Loucy (cell line): Measurements from ENCODE around the gene RAB31.

ENCODE experiments used
- EZH2phosphoT487 ChIP-seq: fragments of 200-600 bp; IDR thresholded peaks from 2 replicates; pipeline ENCODE4 v1.6.1; 2018; ENCODE audit warnings: antibody characterized with exemption, mild to moderate bottlenecking, moderate library complexity, borderline replicate concordance
- TF ChIP-seq, protein P1 (sequence below): fragments of 200-600 bp; sonication (generic); conservative IDR thresholded peaks from 2 replicates; pipeline ENCODE4 v1.5.1; 2014; ENCODE audit warnings: mild to moderate bottlenecking, antibody characterized with exemption, low read length

DNA sequence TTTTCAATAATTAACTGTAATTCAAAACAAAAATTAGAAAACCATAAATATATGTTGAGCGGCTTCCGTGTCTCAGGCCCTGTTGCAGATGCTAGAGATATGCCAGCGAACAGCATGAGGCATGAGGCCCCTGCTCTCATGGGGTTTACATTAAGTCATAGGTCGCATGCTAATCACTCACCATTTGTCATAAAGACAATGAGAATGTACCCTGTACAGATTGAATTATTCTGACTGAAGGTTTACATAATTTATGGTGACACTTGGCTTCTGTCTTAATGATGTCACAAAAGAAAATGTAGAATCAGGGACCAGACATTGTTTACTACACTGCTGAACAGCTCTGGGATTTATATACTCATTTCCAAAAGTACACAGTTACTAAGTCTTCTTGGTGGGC, 199.8 kb downstream of the RAB31 start:
- TF ChIP-seq, protein P1, sequence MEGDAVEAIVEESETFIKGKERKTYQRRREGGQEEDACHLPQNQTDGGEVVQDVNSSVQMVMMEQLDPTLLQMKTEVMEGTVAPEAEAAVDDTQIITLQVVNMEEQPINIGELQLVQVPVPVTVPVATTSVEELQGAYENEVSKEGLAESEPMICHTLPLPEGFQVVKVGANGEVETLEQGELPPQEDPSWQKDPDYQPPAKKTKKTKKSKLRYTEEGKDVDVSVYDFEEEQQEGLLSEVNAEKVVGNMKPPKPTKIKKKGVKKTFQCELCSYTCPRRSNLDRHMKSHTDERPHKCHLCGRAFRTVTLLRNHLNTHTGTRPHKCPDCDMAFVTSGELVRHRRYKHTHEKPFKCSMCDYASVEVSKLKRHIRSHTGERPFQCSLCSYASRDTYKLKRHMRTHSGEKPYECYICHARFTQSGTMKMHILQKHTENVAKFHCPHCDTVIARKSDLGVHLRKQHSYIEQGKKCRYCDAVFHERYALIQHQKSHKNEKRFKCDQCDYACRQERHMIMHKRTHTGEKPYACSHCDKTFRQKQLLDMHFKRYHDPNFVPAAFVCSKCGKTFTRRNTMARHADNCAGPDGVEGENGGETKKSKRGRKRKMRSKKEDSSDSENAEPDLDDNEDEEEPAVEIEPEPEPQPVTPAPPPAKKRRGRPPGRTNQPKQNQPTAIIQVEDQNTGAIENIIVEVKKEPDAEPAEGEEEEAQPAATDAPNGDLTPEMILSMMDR, result no peak
- no peak for TF ChIP-seq EZH2phosphoT487
